ENCODE data around the gene UBE3C. TPM values are rescaled to one million over a fixed set of nuclear protein-coding genes. Genes with fewer than 3 reads are reported as not detected.
"Not testable (repeated sequence)": the region's sequence is repeated elsewhere in the genome, so short reads cannot be mapped to it uniquely, and the experiment has no call there.

The UBE3C gene
- total RNA-seq, 1 donor from 2014 or later, result 85.2 TPM

DNA sequence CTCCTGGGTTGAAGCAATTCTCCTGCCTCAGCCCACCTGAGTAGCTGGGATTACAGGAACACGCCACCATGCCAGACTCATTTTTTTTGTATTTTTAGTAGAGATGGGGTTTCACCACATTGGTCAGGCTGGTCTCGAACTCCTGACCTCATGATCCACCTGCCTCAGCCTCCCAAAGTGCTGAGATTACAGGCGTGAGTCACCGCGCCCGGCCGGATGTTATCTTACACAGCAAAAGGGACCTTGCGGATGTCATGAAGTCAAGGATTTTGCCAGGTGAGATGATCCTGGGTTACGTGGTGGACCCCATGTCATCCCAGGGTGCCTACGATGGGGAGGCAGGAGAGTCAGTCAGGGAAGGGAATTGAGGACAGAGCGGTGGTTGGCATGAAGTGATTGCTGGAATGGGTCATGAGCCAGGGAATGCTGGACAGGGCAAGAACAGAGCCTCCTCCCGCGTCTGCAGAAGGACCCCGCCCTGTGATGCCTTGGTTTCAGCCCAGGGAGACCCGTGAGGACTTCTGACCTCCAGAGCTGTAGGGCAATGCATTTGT, 8.7 kb upstream of the UBE3C start:
- DNase-seq (ENCODE audit: extremely low read depth, low read depth, low spot score), result no peak

DNA sequence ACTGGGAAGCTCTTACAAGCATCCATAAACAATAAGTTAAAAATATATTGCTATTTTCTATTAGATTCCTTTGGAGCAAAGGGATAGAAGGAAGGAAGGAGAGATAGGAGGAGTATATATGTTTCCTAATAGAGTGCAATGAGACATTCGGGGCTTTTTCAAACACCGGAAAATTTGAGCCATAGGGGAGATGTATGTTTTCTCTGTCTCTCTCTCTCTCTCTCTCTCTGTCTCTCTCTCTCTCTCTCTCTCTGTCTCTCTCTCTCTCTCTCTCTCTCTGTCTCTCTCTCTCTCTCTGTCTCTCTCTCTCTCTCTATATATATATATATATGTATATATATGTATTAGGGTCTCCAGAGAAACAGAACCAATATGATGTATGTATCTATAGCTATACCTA, 7.9 kb upstream of the UBE3C start:
- DNase-seq (ENCODE audit: extremely low read depth, low read depth, low spot score), result not testable (repeated sequence)

DNA sequence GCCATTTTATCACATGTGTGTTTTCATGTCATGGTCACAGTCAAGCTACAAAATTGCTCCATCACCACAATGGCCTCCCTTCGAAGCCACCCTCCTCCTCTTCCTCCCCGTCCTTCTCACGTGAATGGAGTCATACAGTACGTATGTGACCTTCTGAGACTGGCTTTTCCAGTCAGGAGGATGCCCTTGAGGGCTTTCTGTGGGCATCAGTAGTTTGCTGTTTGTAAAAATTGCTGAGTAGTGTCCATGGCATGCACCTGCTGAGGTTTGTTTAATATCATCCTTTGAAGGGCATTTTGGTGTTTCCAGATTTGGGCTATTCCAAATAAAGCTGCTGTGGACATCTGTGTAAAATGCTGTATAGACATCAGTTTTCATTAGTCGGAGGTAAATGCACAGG, 5.9 kb upstream of the UBE3C start:
- no peak for DNase-seq (ENCODE audit: extremely low read depth, low read depth, low spot score)

DNA sequence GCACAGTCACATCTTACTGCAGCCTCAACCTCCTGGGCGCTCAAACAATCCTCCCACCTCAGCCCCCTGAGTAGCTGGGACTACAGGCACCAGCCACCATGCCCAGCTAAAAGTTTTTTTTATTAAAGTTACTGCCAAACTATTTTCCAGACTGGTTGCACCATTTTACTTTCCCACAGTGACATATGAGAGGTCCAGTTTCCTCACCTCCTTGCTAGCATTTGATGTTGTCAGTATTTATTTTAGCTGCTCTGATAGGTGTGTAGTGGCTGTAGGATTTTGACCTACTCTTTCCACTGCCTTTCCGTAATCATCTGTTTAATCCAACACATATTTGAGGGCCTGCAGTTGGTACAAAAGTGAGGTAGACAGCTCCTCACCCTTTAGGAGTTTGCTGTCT, 5.4 kb upstream of the UBE3C start:
- no peak for DNase-seq (ENCODE audit: extremely low read depth, low read depth, low spot score)

DNA sequence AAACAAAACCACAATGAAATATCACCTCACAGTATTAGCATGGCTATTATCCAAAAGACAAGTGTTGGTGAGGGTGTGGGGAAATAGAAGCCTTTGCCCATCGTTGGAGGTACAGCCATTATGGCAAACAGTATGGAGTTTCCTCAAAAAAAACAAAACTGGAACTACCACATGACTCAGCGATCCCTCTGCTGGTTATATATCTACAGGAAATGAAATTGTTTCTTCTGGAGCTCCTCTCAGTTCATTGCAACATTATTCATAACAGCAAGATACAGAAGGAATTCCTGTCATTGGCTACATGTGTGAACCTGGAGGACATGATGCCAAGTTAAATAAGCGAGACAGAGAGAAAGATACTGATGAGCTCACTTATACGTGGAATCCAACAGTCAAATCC, 2.4 kb upstream of the UBE3C start:
- DNase-seq (ENCODE audit: extremely low read depth, low read depth, low spot score), result no peak

DNA sequence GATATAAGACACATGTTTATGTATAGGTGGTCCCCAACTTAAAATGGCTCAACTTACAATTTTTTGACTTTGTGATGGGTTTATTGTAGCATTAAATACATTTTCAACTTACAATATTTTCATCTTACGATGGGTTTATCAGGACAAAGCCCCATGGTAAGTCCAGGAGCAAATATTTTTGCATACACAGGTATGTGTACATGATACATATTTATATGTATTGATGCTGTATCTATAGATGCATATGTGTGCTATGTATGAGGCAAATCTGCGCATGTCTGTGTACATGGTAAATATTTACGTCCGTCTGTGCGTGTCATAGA, 664 bp upstream of the UBE3C start:
- DNase-seq (ENCODE audit: extremely low read depth, low read depth, low spot score), result no peak

DNA sequence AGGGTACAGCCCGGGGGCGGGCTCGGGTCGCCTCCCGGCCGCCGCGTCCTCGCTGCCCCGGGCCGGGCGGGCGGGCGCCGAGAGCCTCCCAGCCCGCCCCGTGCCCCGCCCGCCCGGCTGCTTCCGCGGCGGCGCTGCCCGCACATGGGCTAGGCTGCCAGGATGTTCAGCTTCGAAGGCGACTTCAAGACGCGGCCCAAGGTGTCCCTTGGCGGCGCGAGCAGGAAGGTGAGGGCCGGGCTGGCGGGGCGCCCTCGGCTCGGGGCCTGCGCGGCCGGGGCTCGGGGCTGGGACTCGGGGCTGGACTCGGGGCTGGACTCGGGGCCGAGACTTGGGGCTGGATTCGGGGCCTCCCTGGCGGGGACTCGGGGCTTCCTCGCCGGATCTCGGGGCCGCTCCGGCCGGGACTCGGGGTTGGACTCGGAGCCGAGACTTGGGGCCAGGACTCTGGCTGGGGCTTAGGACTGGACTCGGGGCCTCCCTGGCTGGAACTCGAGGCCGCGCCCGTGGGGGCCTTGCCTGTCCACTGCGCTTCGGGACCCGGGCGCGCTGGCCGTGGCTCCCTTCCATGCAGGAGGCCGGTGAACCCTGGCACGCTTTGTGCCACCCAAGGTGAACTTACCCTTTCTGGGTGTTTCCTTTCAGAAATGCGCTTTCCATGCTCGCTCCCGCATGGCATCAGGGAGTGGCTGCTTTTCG, 534 bp downstream of the UBE3C start:
- DNase-seq (ENCODE audit: extremely low read depth, low read depth, low spot score), result no peak

DNA sequence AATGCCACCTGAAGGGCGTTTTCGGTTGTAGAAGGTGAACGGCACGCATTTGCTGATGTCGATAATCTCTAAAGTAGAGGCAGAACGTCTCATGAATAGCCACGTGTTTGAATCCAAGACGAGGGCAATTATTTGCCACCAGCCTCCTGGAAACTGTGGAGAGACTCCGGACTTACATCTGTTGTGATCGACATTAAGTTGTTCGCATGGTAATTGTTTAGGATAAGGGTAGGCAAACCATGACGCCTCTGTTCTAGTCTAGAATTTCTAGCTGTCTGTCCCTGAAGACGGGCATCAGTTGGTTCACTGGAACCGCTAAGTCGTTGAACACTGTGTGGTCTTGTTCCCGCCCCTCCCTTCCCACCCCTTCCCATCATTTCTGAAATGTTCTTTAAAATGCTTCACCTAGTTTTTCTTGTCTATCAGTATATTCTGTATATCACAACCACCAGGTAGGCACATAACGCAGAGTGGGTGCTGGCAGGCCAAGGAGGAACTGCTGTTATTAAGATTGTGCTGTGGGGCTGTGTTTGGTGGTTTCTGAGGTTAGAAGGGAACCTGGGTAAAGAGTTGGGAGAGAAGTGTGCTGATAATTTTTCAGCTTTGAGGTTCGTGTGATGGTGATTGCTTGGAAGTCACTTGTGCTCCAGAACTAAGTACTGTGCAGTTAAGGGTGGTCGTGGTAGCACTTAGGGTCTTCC, 1.2 kb downstream of the UBE3C start:
- no peak for DNase-seq (ENCODE audit: extremely low read depth, low read depth, low spot score)

DNA sequence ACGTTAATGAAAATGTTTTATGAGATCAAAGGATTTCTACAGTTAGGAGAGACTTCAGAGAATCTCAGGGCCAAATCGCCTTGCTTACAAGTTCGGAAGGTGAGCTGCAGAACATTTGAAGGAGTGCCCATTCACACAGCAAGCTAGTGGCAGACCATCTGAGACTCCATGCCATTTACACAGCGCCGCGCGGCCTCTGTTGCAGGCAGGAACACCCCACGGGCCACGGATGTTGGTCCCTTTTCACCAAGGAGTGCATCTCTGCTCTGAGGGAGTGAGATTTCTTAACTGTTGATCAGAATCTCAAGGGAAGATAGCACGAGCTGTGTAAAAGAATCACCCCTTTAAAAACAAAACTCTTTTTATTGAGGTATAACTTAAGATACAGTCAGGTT, 1.8 kb downstream of the UBE3C start:
- DNase-seq (ENCODE audit: extremely low read depth, low read depth, low spot score), result no peak

DNA sequence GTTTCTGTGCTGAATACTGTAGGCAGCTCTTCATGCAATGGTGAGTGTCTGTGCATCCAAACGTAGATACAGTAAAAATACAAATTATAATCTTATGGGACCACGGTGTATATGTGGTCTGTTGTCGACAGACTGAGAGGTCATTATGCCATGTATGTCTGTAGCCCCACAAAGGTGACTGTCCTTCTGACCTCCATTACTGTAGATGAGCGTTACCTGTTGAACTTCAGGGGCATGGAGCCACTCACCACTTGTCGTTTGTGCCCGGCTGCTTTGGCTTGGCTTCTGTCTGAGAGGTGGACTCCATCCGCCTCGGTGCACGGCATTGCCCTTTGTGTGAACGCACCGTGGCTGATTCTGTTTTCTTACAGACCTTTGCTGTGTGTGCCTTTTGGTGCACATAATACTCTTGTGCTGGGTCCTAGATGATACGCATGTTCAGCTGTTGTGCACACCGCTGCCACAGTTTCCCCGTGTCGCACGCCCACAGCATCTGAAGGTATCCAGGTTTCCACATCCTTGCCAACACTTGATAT, 2.9 kb downstream of the UBE3C start:
- DNase-seq (ENCODE audit: extremely low read depth, low read depth, low spot score), result no peak

DNA sequence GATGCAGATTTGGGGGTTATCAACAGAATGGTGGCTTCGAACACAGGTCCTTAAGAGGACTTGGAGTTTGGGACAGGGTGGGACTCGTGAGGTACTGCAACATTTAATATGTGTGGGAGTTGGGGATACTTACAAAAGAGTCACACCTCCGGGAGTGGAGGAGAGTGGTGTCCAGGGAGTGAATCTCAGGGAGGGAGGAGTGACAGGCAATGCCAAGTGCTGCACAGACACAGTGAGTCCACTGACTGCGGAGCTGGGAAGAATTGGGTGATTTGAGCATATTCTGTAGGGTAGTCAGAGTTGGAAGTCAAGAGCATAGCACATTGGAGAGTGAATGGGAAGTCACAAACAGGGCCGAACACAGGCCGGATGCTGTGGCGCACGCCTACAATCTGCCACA, 5.1 kb downstream of the UBE3C start:
- DNase-seq (ENCODE audit: extremely low read depth, low read depth, low spot score), result no peak

DNA sequence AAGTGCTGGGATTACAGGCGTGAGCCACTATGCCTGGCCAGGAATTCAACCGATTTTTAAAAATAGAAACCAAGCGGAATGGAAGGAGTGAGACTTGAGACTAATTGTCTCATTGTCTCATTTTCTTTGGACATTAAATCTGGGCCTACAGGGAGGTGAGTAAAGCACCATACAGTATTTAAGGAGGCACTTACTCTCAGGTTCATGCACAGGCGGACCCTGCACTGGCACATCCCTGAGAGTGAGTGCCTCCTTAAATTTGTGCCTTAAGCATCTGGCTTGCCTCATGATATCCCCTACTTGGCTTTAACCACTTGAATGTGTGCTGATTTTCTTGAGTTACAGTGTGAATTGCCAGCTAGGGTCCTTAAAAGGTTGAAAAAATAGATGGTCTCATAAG, 10.6 kb downstream of the UBE3C start:
- no peak for DNase-seq (ENCODE audit: extremely low read depth, low read depth, low spot score)

DNA sequence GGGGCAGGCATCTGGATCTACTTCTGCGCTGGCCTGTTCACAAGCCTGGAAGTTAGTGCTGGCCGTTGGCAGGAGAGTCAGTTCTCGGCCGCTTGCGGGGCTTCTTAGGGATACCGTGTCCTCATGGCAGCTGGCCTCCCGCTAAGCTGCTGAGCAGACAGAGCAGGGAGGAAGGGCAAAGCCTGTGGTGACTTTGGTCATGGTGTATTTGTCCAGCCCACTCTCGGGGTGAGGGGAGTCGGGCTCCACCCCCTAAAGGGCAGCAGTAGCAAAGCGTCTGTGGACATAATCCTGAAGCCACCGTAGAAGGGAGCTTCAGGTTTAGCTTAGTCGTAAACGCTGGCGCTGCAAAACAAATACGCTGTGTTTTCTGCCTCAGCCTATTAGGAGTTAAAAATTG, 12.2 kb downstream of the UBE3C start:
- DNase-seq (ENCODE audit: extremely low read depth, low read depth, low spot score), result no peak

DNA sequence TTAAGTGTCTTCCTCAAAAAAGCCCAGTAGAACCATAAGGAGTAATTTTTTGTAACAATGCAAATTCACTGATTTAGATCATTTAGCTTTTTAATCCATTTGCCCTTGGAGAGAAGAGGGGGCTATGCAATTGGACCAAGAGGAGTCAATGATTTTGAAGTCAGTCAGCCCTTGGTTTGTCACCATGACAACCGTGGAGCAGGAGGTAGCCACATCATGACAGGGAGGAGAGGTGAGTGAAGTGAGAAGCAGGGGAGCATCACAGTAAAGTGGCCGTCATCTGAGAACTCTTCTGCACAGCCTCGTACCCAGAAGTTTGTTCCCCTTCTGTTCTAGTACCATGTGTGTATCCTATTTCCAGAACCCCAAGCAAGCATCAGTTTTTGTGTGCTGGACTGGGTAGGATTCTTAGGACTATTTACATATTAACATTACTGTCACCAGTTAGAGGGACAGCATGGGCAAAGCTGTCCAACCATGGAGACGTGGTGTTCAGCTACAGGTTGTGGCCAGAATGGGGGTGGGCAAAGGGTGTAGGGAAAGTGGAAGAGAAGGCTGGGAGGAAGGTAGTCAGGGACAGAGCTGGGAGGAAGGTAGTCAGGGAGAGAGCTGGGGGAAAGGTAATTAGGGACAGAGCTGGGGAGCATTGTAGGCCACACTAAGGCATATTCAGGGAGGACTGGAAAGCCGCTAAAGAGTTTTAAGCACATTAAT, 13.1 kb downstream of the UBE3C start:
- DNase-seq (ENCODE audit: extremely low read depth, low read depth, low spot score), result no peak

DNA sequence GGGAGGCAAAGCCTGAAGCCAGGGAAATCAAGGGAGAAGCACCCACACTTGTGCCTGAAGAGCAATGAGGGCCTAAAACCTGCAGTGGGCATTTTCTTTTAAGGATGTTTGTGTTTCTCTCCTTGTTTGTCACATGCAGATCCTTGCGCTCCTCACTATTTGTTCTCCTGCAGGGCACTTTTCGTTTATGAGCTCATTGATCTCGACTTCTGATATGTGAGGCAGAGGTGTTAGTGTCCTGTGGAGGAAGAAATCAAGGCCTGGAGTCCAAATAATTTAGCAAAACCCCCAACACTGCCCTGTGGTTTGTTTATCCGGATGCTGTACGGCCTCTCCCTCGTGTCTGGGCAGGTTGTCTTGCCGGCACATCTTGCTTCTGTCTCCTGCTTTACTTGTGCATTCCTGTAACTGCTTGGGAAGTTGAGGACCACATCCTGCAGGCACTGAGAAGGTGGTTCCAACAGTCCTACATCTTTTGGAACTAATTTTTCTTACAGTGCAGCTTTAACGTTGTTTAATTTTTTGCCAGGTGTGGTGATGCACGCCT, 13.7 kb downstream of the UBE3C start:
- no peak for DNase-seq (ENCODE audit: extremely low read depth, low read depth, low spot score)

DNA sequence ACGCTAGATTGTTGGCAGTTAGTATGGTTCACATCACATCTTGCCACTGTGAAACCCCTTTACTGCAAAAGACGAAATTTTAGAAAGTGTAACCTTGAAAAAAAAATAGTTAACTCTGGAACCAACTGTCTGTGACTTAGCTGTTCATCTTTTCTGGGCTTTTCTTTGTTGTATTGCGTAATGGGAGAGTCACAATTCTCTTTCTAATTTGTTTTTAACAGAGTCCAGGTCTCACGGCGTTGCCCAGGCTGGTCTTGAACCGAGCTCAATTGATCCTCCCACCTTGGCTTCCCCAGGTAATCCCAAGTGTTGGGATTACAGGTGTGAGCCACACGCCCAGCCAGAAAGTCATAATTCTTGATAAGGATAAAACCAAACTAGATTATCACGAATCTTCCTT, 14.5 kb downstream of the UBE3C start:
- no peak for DNase-seq (ENCODE audit: extremely low read depth, low read depth, low spot score)

DNA sequence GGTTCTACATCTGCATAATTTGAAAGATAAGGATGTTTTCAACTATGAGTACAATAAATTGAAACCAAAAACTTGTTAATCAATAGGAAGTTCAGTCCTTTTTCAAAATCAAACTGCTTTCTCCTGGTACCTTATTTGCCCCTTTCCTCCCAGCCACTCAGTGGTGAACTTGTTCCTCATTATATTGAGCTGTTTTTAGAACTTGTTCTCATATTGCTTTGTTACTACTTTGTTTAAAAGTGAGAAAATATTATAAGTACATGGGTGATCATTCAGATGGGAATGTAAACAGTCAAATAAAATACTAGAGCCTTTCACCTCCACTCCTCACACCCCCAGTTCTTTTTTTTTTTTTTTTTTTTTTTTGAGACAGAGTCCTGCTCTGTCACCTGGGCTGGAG, 17.2 kb downstream of the UBE3C start:
- DNase-seq (ENCODE audit: extremely low read depth, low read depth, low spot score), result no peak

DNA sequence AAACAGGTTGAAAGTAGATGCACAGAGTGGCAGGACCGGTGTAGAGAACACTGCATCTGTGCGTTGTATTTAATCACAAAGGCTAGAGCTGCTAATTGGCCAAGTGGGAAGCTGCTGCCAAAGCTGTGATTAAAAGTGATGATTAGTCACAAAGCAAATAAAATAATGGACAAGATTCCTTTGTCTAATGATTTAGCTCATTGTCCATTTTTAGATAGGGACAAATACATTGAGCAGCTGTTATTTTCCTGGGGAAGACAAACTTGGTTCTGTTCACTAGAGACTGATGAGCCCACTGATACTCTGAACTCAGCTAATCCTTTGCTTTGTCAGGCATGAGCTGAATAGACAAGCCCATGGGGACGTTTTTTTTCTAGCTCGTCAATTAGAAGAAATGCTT, 19.7 kb downstream of the UBE3C start:
- no peak for DNase-seq (ENCODE audit: extremely low read depth, low read depth, low spot score)

DNA sequence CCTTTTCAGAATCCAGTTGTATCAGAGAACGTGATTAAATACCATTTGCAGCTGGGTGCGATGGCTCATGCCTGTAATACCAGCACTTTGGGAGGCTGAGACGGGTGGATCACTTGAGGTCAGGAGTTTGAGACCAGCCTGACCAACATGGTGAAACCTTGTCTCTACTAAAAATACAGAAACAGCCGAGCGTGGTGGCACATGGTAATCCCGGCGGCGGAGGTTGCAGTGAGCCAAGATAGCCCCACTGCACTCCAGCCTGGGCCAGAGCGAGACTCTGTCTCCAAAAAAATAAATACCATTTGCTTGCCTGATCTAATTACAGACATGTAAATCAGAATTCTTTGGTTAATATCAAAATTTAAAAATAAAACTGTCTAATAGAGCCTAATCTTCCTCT, 20.8 kb downstream of the UBE3C start:
- not testable (repeated sequence) for DNase-seq (ENCODE audit: extremely low read depth, low read depth, low spot score)

DNA sequence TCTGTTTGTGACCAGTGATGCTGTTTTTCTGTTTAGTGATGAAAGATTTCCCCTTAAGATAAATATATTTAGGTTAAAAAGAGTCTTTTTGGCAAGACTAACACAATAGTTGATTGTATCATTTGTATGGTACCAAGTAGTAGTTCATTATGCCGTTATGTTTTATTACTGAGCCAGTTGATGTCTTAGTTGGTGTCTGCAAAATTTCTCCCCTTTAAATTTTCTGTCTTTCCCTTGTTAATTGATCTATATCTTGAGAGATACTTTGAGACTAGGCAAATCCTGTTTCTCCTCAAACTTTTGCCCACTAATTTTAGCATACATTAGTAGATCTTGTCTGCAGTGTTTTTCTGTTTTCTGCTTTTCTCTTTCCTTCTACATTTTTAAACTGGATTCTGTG, 21.7 kb downstream of the UBE3C start:
- DNase-seq (ENCODE audit: extremely low read depth, low read depth, low spot score), result no peak

DNA sequence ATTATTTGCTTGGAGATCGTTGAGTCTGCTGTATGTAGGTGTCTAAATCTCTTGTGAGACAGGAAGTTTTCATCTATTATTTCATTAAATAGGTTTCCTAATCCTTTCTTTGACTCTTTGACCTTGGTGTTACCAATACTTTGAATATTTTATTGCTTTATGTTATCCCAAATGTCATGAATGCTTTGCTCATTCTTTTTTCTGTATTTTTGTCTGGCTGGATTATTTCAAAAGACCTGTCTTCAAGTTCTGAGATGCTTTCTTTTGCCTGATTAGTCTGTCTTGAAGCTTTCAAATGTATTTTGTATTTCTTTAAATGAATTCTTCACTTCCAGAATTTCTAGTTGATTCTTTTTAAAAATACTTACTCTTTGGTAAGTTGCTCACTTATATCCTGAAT, 27.3 kb downstream of the UBE3C start:
- no peak for DNase-seq (ENCODE audit: extremely low read depth, low read depth, low spot score)
